Stomach (tissue), 9 donors: ENCODE data around the gene MIP. TPM values are rescaled to one million over a fixed set of nuclear protein-coding genes. Genes with fewer than 3 reads are reported as not detected.

Experiments used
- DNase-seq, 2 donors: peaks; one replicate each; pipeline versions ENCODE4 v3.0.0 to v3.0.0-alpha.2; 2013 to 2019
- H3K27ac ChIP-seq, 5 donors: fragments of 200-600 bp in 4 of 5; sonication (generic) in 4 of 5; one replicate each; pipeline ENCODE4 v1.5.1; 2013 to 2019; ENCODE audit warnings: mild to moderate bottlenecking in 1 of 5, moderate library complexity in 1 of 5
- H3K27me3 ChIP-seq, 3 donors: fragments of 200-600 bp; sonication (generic); one replicate each; pipeline ENCODE4 v1.5.1; 2017 to 2019; ENCODE audit warnings: mixed run types in 1 of 3
- H3K36me3 ChIP-seq, 4 donors: fragments of 200-600 bp; sonication (generic); 1 replicate in 3 of 4; 2 replicates in 1 of 4; pipeline ENCODE4 v1.5.1; 2016 to 2019
- H3K4me1 ChIP-seq, 4 donors: fragments of 200-600 bp; sonication (generic); one replicate each; pipeline ENCODE4 v1.5.1; 2016 to 2019
- H3K4me3 ChIP-seq, 4 donors: fragments of 200-600 bp; sonication (generic) in 3 of 4; one replicate each; pipeline ENCODE4 v1.5.1; 2016 to 2019; ENCODE audit warnings: mild to moderate bottlenecking in 1 of 4
- H3K9me3 ChIP-seq, 4 donors: fragments of 200-600 bp; sonication (generic); one replicate each; pipeline ENCODE4 v1.5.1; 2016 to 2019
- CTCF ChIP-seq, 7 experiments: fragments of 450-650 bp in 4 of 7; fragments of 200-600 bp in 3 of 7; sonication (generic) in 3 of 7; IDR thresholded peaks; one replicate each; pipeline ENCODE4 v1.5.1; 2016 to 2019; ENCODE audit warnings: antibody characterized with exemption in 7 of 7, control low read depth in 2 of 7, mild to moderate bottlenecking in 1 of 7
- EP300 ChIP-seq: sonication (generic); formaldehyde crosslinking; IDR thresholded peaks from one replicate; pipeline ENCODE4 v1.6.1; 2017; ENCODE audit warnings: antibody characterized with exemption
- POLR2A ChIP-seq, 4 donors: fragments of 450-650 bp; IDR thresholded peaks; one replicate each; pipeline ENCODE4 v1.6.1; 2016; ENCODE audit warnings: antibody characterized with exemption in 4 of 4, control low read depth in 2 of 4, mild to moderate bottlenecking in 1 of 4, moderate library complexity in 1 of 4
- POLR2AphosphoS5 ChIP-seq, 3 donors: sonication (generic); formaldehyde crosslinking; IDR thresholded peaks; one replicate each; pipeline ENCODE4 v1.6.1; 2016; ENCODE audit warnings: antibody characterized with exemption in 3 of 3
- WGBS, 5 donors: extraction: QIAGEN DNeasy Blood & Tissue Kit in 3 of 5; methylation state at CpG; one replicate each; pipeline versions ENCODE4 v1.1.5 to v1.1.7; 2013 to 2018; 5-methylcytosine and 5-hydroxymethylcytosine counted together
- intact Hi-C: fragments of 100-400 bp; cut with DNase I; formaldehyde crosslinking; loops from one replicate; pipeline ENCODE4 v1.15.1; 2023; ENCODE audit warnings: low total_unique reads
- polyA plus RNA-seq, 3 donors: library from polyadenylated mRNA; stranded (reverse); fragments of 200-250 nt; gene quantifications; one replicate each; pipeline ENCODE4 v1.2.3, GENCODE V29; 2013
- total RNA-seq, 5 donors: library from RNA; depleted of rRNA; stranded (reverse); fragments of >200 nt; gene quantifications; one replicate each; pipeline versions ENCODE4 v1.1.0 to v1.2.3, GENCODE V29; 2014 to 2016
- donor health status: healthy with polysubstance abuse.
- donor health status: Bipolar disorder and iron deficiency.
- donor health status: healthy.

Gene MIP
- total and polyA plus RNA-seq, 8 donors, result not detected

GRCh38 chr12:56490360-56490759 lies 35.9 kb upstream of the MIP start:
- no peak for DNase-seq
- Histone ChIP-seq H3K27ac (no peak overlapping the region), H3K9me3 (no peaks in the 10 kb centered on the region), H3K36me3 (no peaks in the 10 kb centered on the region), H3K4me3 (no peak overlapping the region), H3K27me3 (peaks cover 0 to 47% (median 3%) of the 10 kb centered on the region in 3 donors), H3K4me1 (peaks cover 18 to 22% (median 18%) of the 10 kb centered on the region in 4 donors)
- intact Hi-C loops, result no loop called here
- TF ChIP-seq POLR2AphosphoS5 (IDR thresholded peaks at IDR 0.05), result no peak
- TF ChIP-seq EP300, result no peak
- no peak for TF ChIP-seq CTCF (IDR thresholded peaks at IDR 0.05)
- TF ChIP-seq POLR2A (IDR thresholded peaks at IDR 0.05), result no peak

- WGBS, 5 donors, result 14 to 21% (median 15%) methylated on average over 48 to 59 of the region's 59 CpGs
Observed at GRCh38 chr12:56488041-56488955, 33.8 kb upstream of the MIP start, which contains the start of gene GLS2. GLS2 (minus strand) TSS chr12:56488161; CDS start chr12:56488118, 43 bp downstream.

GRCh38 chr12:56487448-56488040 lies 33.1 kb upstream of the MIP start:
- DNase-seq, result peak; percentile 52 to 75

More at GRCh38 chr12:56488041-56488955, 33.8 kb upstream of the MIP start, which contains the start of gene GLS2:
- Histone ChIP-seq H3K4me1 (peaks cover 18 to 22% (median 18%) of the 10 kb centered on the region in 4 donors), H3K36me3 (no peaks in the 10 kb centered on the region), H3K9me3 (no peaks in the 10 kb centered on the region), H3K4me3 (peak within 1 kb of the TSS; percentile 60 to 73 (median 61)), H3K27ac (peak within 1 kb of the TSS in 4 of 5 donors; percentile 29 to 70 (median 34)), H3K27me3 (peaks cover 0 to 37% (median 3%) of the 10 kb centered on the region in 3 donors)
- intact Hi-C loops, result no loop called here
- DNase-seq, result peak; percentile 80 to 93
- TF ChIP-seq POLR2A (IDR thresholded peaks at IDR 0.05) (no peak), POLR2AphosphoS5 (IDR thresholded peaks at IDR 0.05) (peak in 1 of 3 donors; percentile 39)

GRCh38 chr12:56486694-56487093 lies 32.2 kb upstream of the MIP start:
- H3K27ac ChIP-seq, result no peak overlapping the region
- TF ChIP-seq EP300, result no peak
- no peak for TF ChIP-seq POLR2A (IDR thresholded peaks at IDR 0.05)
- H3K4me3 ChIP-seq, result no peak overlapping the region
- 84 to 91% (median 89%) methylated on average over 12 of the region's 12 CpGs for WGBS, 5 donors
- peak in 1 of 2 donors; percentile 9 for DNase-seq
- peaks cover 0 to 34% (median 0%) of the 10 kb centered on the region in 3 donors for H3K27me3 ChIP-seq
- peaks cover 18 to 22% (median 18%) of the 10 kb centered on the region in 4 donors for H3K4me1 ChIP-seq
- H3K9me3 ChIP-seq, result no peaks in the 10 kb centered on the region
- no peaks in the 10 kb centered on the region for H3K36me3 ChIP-seq
- intact Hi-C loops, result no loop called here

More at GRCh38 chr12:56487448-56488040, 33.1 kb upstream of the MIP start:
- 2 to 6% (median 3%) methylated on average over 22 to 44 of the region's 44 CpGs for WGBS, 5 donors
- TF ChIP-seq CTCF (IDR thresholded peaks at IDR 0.05), result no peak
- TF ChIP-seq POLR2A (IDR thresholded peaks at IDR 0.05), result no peak
- no peak for TF ChIP-seq EP300
- TF ChIP-seq POLR2AphosphoS5 (IDR thresholded peaks at IDR 0.05), result no peak
- H3K27ac ChIP-seq, result peak overlapping the region in 4 of 5 donors; percentile 22 to 70 (median 30)
- peak overlapping the region; percentile 60 to 73 (median 61) for H3K4me3 ChIP-seq
- peaks cover 18 to 22% (median 18%) of the 10 kb centered on the region in 4 donors for H3K4me1 ChIP-seq
- no peaks in the 10 kb centered on the region for H3K9me3 ChIP-seq
- intact Hi-C loops, result no loop called here
- H3K36me3 ChIP-seq, result no peaks in the 10 kb centered on the region
- peaks cover 0 to 37% (median 3%) of the 10 kb centered on the region in 3 donors for H3K27me3 ChIP-seq

- H3K27me3 ChIP-seq, result peaks cover 0 to 21% (median 0%) of the 10 kb centered on the region in 3 donors
- H3K36me3 ChIP-seq, result no peaks in the 10 kb centered on the region
- DNase-seq, result no peak
- intact Hi-C loops, result no loop called here
- no peak for TF ChIP-seq EP300
- no peak for TF ChIP-seq CTCF (IDR thresholded peaks at IDR 0.05)
- TF ChIP-seq POLR2AphosphoS5 (IDR thresholded peaks at IDR 0.05), result no peak
- TF ChIP-seq POLR2A (IDR thresholded peaks at IDR 0.05), result no peak
- H3K4me3 ChIP-seq, result no peak overlapping the region
- H3K4me1 ChIP-seq, result peaks cover 18 to 22% (median 18%) of the 10 kb centered on the region in 4 donors
- 79 to 90% (median 86%) methylated on average over 1 of the region's 1 CpG for WGBS, 5 donors
- H3K27ac ChIP-seq, result no peak overlapping the region
- H3K9me3 ChIP-seq, result no peaks in the 10 kb centered on the region
Observed at GRCh38 chr12:56484566-56484965, 30.1 kb upstream of the MIP start.
